ENCODE measurements around the gene MORN5.
A peak's percentile ranks its signal among the peaks of the same experiment; 100 is the strongest.
"Not testable (repeated sequence)": the region's sequence is repeated elsewhere in the genome, so short reads cannot be mapped to it uniquely, and the experiment has no call there.

Gene MORN5

GRCh38 chr9:122159026-122159924 is at the start of gene MORN5, which contains the start of gene NDUFA8:
Gene MORN5 (plus strand): TSS chr9:122159908. CDS start chr9:122159973, 65 bp downstream.
Gene NDUFA8 (minus strand): TSS chr9:122159779. CDS start chr9:122159677, 102 bp downstream.
- DNase-seq (ENCODE audit: low spot score) = peak; percentile 96

GRCh38 chr9:122110100-122110833 is 49.4 kb upstream of the MORN5 start:
- no peak for DNase-seq (ENCODE audit: low spot score)

- DNase-seq (ENCODE audit: low spot score) = no peak
Observed at GRCh38 chr9:122111413-122112085, 48.2 kb upstream of the MORN5 start.

GRCh38 chr9:122112238-122112637 is 47.5 kb upstream of the MORN5 start:
- DNase-seq (ENCODE audit: low spot score) = no peak

GRCh38 chr9:122113574-122113973 is 46.1 kb upstream of the MORN5 start:
- no peak for DNase-seq (ENCODE audit: low spot score)

GRCh38 chr9:122115176-122116035 is 44.3 kb upstream of the MORN5 start:
- DNase-seq (ENCODE audit: low spot score) = no peak

- DNase-seq (ENCODE audit: low spot score) = no peak
Observed at GRCh38 chr9:122116040-122116439, 43.7 kb upstream of the MORN5 start.

- DNase-seq (ENCODE audit: low spot score) = no peak
Observed at GRCh38 chr9:122116448-122117173, 43.1 kb upstream of the MORN5 start.

GRCh38 chr9:122117241-122117640 is 42.5 kb upstream of the MORN5 start:
- not testable (repeated sequence) for DNase-seq (ENCODE audit: low spot score)

- no peak for DNase-seq (ENCODE audit: low spot score)
Observed at GRCh38 chr9:122118343-122119165, 41.2 kb upstream of the MORN5 start.

GRCh38 chr9:122119166-122119521 is 40.6 kb upstream of the MORN5 start:
- no peak for DNase-seq (ENCODE audit: low spot score)

- no peak for DNase-seq (ENCODE audit: low spot score)
Observed at GRCh38 chr9:122119721-122120120, 40.0 kb upstream of the MORN5 start.

GRCh38 chr9:122120316-122121071 is 39.2 kb upstream of the MORN5 start:
- DNase-seq (ENCODE audit: low spot score) = no peak

GRCh38 chr9:122121391-122121790 is 38.3 kb upstream of the MORN5 start:
- DNase-seq (ENCODE audit: low spot score) = no peak

GRCh38 chr9:122121931-122122330 is 37.8 kb upstream of the MORN5 start:
- DNase-seq (ENCODE audit: low spot score) = no peak

- no peak for DNase-seq (ENCODE audit: low spot score)
Observed at GRCh38 chr9:122122468-122122867, 37.2 kb upstream of the MORN5 start.

GRCh38 chr9:122122903-122123632 is 36.6 kb upstream of the MORN5 start:
- no peak for DNase-seq (ENCODE audit: low spot score)

- DNase-seq (ENCODE audit: low spot score) = no peak
Observed at GRCh38 chr9:122124048-122124447, 35.7 kb upstream of the MORN5 start.

Data from left forelimb (tissue), 1 donor.